ENCODE measurements around the gene CLRN1. TPM values are rescaled to one million over a fixed set of nuclear protein-coding genes. Genes with fewer than 3 reads are reported as not detected.

CLRN1 gene
- total RNA-seq, 1 donor from 2014 or later, result not detected

DNA sequence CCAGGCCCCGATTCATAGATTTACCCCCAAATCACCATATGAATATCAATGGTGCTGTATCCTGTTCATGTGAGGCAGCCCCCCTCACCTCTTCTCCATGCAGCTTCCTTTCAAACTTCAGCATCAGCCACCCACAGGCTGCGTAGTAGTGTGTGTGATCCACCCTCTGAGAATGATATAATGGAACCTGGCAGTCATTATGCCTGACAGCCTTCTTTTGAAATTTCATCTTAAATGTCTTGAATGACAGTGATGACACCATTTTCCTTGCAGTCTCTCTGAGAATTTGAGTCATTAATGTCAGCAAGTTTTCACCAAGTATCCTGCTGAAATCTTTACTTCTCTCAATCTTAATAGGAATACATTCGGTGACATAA, 3.5 kb upstream of the CLRN1 start:
- no peaks in the 10 kb centered on the region for H3K27me3 Mint-ChIP-seq
- no peaks in the 10 kb centered on the region for H3K36me3 Mint-ChIP-seq (ENCODE audit: insufficient read depth)
- no peak overlapping the region for H3K4me3 Mint-ChIP-seq (ENCODE audit: low read depth)
- peaks cover 5% of the 10 kb centered on the region for H3K4me1 Mint-ChIP-seq (ENCODE audit: low read depth)
- H3K9me3 Mint-ChIP-seq (ENCODE audit: low read depth), result no peaks in the 10 kb centered on the region
- no peak overlapping the region for H3K27ac Mint-ChIP-seq
- TF ChIP-seq, protein P1, sequence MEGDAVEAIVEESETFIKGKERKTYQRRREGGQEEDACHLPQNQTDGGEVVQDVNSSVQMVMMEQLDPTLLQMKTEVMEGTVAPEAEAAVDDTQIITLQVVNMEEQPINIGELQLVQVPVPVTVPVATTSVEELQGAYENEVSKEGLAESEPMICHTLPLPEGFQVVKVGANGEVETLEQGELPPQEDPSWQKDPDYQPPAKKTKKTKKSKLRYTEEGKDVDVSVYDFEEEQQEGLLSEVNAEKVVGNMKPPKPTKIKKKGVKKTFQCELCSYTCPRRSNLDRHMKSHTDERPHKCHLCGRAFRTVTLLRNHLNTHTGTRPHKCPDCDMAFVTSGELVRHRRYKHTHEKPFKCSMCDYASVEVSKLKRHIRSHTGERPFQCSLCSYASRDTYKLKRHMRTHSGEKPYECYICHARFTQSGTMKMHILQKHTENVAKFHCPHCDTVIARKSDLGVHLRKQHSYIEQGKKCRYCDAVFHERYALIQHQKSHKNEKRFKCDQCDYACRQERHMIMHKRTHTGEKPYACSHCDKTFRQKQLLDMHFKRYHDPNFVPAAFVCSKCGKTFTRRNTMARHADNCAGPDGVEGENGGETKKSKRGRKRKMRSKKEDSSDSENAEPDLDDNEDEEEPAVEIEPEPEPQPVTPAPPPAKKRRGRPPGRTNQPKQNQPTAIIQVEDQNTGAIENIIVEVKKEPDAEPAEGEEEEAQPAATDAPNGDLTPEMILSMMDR (IDR thresholded peaks at IDR 0.05; ENCODE audit: unreplicated experiment), result no peak
- DNase-seq (ENCODE audit: low spot score, unreplicated experiment), result no peak

DNA sequence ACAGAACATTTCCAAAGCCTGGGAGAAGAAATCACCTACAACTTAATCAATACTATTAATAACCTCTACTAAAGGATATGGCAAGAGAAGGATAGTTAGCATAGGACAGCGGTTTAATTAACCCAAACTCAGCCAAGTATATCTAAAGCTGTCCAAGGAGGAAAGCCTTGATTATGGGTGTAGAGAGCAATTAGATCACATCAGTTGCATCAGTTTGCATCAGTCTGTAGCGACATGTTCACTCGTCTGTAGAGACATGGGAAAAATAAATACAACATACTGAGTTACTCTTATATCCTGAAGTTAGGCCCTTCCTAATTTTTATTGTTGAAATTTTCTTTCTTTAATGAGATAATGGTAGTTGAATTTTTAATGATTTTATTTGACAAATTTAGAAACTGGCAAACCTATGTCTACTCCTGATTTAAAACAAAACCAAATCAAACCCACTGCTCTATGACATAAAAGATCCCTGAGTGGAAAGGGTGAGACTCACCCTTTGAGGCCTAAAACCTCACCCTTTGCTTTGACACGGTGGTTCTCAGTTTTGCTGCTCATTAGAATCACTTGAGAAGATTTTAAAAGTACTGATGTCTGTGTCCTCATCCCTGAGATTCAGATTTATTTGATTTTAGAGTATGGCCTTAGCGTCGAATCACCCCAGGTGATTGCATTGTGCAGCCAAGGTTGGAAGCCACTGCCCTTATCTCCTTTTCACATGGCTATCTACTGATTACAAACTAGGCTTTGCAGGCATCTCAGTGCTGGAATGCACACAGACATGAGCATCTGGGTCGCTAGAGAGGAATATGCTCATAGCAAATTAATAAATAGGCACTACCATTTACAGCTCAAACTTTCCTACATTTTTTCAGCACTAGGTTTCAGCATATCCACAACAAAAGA, 2.8 kb upstream of the CLRN1 start:
- peaks cover 5% of the 10 kb centered on the region for H3K4me1 Mint-ChIP-seq (ENCODE audit: low read depth)
- no peaks in the 10 kb centered on the region for H3K9me3 Mint-ChIP-seq (ENCODE audit: low read depth)
- H3K36me3 Mint-ChIP-seq (ENCODE audit: insufficient read depth), result no peaks in the 10 kb centered on the region
- H3K27me3 Mint-ChIP-seq, result no peaks in the 10 kb centered on the region
- TF ChIP-seq, protein P1 (IDR thresholded peaks at IDR 0.05; ENCODE audit: unreplicated experiment), result no peak
- no peak overlapping the region for H3K4me3 Mint-ChIP-seq (ENCODE audit: low read depth)
- no peak overlapping the region for H3K27ac Mint-ChIP-seq
- no peak for DNase-seq (ENCODE audit: low spot score, unreplicated experiment)

DNA sequence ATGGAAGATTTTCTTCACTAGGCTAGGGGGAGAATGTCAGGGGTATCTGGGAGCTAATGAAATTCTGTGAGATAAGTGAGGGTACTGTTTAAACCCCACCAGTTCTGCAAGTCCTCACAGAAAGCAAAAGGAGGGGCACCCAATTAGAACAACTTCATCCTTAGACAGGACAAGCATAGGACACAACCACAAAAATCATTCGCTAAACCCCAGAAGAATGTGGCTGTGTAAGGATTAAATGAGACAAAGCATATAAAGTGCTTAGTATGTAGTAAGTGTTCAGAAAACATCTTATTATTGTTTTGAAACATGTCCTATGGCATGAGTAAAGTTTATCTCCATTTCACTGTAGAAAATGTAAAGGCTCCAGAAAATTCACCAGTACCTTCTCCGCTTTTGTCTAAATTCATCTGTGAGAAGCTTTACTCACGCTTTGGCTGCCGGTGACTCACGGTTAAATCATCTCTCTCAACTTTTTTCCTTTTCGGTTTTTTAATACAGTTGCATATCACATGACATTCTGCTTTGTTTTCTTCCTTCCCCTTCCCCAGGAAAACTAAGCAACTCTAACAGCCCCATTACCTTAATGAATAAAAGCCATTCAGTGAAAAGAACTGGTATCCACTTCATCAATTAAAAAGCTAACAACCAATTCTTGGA, 1.7 kb downstream of the CLRN1 start:
- DNase-seq (ENCODE audit: low spot score, unreplicated experiment), result no peak
- Mint-ChIP-seq H3K27ac (no peak overlapping the region), H3K36me3 (ENCODE audit: insufficient read depth) (no peaks in the 10 kb centered on the region), H3K4me1 (ENCODE audit: low read depth) (peaks cover 5% of the 10 kb centered on the region), H3K27me3 (no peaks in the 10 kb centered on the region), H3K9me3 (ENCODE audit: low read depth) (no peaks in the 10 kb centered on the region), H3K4me3 (ENCODE audit: low read depth) (no peak overlapping the region)
- TF ChIP-seq, protein P1 (IDR thresholded peaks at IDR 0.05; ENCODE audit: unreplicated experiment), result no peak

DNA sequence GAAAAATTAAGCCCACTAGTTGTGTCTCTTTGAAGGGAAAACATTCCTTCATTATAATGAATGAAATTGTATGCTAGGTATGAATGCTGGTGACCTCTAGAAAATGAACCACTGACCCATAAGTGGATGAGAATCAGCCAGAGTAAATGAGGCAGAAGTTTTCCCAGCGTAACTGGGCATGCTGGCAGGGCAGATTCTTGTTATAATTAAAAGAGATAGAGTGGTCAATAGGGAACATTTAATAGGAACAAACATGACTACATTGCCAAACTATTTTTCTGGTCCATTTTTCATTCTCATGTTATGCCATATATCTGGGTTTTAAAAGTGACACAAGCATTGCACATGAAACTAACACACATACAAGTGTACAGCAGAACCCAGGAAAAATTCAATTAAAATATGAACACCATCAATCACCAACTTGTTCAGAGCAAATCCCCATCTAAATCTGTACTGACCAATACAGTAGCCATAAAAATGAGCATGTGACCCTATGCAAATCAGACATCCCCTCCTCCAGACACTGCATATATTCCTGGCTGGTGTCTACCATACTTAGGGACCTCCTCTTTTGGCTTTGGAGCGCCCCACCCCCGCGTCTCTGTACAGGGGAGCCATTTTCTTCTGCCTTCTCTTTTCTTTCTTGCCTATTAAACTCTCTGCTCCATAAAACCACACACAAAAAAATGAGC, 4.0 kb downstream of the CLRN1 start:
- no peak for DNase-seq (ENCODE audit: low spot score, unreplicated experiment)
- TF ChIP-seq, protein P1 (IDR thresholded peaks at IDR 0.05; ENCODE audit: unreplicated experiment), result no peak
- no peak overlapping the region for H3K27ac Mint-ChIP-seq
- H3K27me3 Mint-ChIP-seq, result no peaks in the 10 kb centered on the region
- no peak overlapping the region for H3K4me3 Mint-ChIP-seq (ENCODE audit: low read depth)
- H3K4me1 Mint-ChIP-seq (ENCODE audit: low read depth), result peaks cover 5% of the 10 kb centered on the region
- no peaks in the 10 kb centered on the region for H3K9me3 Mint-ChIP-seq (ENCODE audit: low read depth)
- no peaks in the 10 kb centered on the region for H3K36me3 Mint-ChIP-seq (ENCODE audit: insufficient read depth)

DNA sequence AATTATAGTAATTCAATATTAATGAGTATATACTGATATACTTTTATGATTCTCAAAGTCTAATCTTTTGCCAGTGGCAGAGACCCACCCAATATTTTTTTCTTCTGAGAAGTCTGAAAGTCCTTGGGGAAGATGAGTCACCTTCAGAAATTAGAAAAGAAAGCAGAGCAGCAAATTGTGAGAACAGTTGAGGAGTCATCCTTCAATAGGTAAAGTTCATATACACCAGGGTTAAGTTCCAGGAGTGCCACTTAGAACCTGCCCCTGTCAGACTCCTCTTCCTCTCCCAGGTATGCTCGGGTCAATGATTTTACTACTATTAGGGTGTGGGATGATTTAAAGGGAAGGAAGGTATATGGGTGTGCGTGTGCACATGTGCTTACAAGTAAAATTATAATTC, 7.1 kb downstream of the CLRN1 start:
- Mint-ChIP-seq H3K27ac (no peak overlapping the region), H3K9me3 (ENCODE audit: low read depth) (no peaks in the 10 kb centered on the region), H3K27me3 (no peaks in the 10 kb centered on the region), H3K4me3 (ENCODE audit: low read depth) (no peak overlapping the region), H3K4me1 (ENCODE audit: low read depth) (no peaks in the 10 kb centered on the region), H3K36me3 (ENCODE audit: insufficient read depth) (no peaks in the 10 kb centered on the region)
- TF ChIP-seq, protein P1 (IDR thresholded peaks at IDR 0.05; ENCODE audit: unreplicated experiment), result no peak
- DNase-seq (ENCODE audit: low spot score, unreplicated experiment), result no peak
